Smooth muscle cell (in vitro differentiated cells): ENCODE measurements around the gene CCDC197. TPM values are rescaled to one million over a fixed set of nuclear protein-coding genes. Genes with fewer than 3 reads are reported as not detected.

Source experiments
- DNase-seq: peaks from one replicate; lab custom pipeline; 2025; ENCODE audit not compliant: unreplicated experiment; lab: John Stamatoyannopoulos, UW
- H2AFZ ChIP-seq: fragments of 200-600 bp; sonication (generic); 2 replicates; pipeline ENCODE4 v1.6.0; 2016; ENCODE audit warnings: antibody characterized with exemption, low read depth, mild to moderate bottlenecking
- H3F3A ChIP-seq: fragments of 200-600 bp; sonication (generic); 2 replicates; pipeline ENCODE4 v1.6.0; 2017; ENCODE audit warnings: antibody characterized with exemption, low read depth
- H3K27ac ChIP-seq: fragments of 200-600 bp; sonication (generic); 2 replicates; pipeline ENCODE4 v1.5.1; 2016; ENCODE audit warnings: low read depth, mild to moderate bottlenecking
- H3K27me3 ChIP-seq: fragments of 200-600 bp; sonication (generic); 2 replicates; pipeline ENCODE4 v1.6.1; 2016; ENCODE audit warnings: low read depth, mild to moderate bottlenecking
- H3K36me3 ChIP-seq: fragments of 200-600 bp; sonication (generic); 2 replicates; pipeline ENCODE4 v1.5.1; 2016; ENCODE audit warnings: low read depth
- H3K4me1 ChIP-seq: fragments of 200-600 bp; sonication (generic); 2 replicates; pipeline ENCODE4 v1.5.1; 2016; ENCODE audit warnings: low read depth
- H3K4me2 ChIP-seq: fragments of 200-600 bp; sonication (generic); 2 replicates; pipeline ENCODE4 v1.6.0; 2016; ENCODE audit warnings: mild to moderate bottlenecking
- H3K4me3 ChIP-seq: fragments of 200-600 bp; sonication (generic); 2 replicates; pipeline ENCODE4 v1.5.1; 2016; ENCODE audit warnings: mild to moderate bottlenecking
- H3K79me2 ChIP-seq: fragments of 200-600 bp; sonication (generic); 2 replicates; pipeline ENCODE4 v1.6.0; 2016; ENCODE audit warnings: low read depth, mild to moderate bottlenecking
- H3K9ac ChIP-seq: fragments of 200-600 bp; sonication (generic); 2 replicates; pipeline ENCODE4 v1.6.0; 2016; ENCODE audit warnings: low read depth
- H3K9me3 ChIP-seq: fragments of 200-600 bp; sonication (generic); replicated peaks from 2 replicates; pipeline ENCODE4 v1.5.1; 2016; ENCODE audit warnings: low read depth
- H4K20me1 ChIP-seq: fragments of 200-600 bp; sonication (generic); 2 replicates; pipeline ENCODE4 v1.6.0; 2016; ENCODE audit warnings: low read depth
- CTCF ChIP-seq: fragments of 200-600 bp; sonication (generic); IDR thresholded peaks from 2 replicates; pipeline ENCODE4 v1.5.1; 2017; ENCODE audit warnings: borderline replicate concordance, mild to moderate bottlenecking, antibody characterized with exemption; ENCODE audit not compliant: insufficient read depth, poor library complexity, severe bottlenecking
- WGBS: methylation state at CpG from one replicate; pipeline ENCODE4 v1.1.7; 2016; ENCODE audit warnings: low lambda C conversion rate; 5-methylcytosine and 5-hydroxymethylcytosine counted together
- polyA plus RNA-seq: library from polyadenylated mRNA; unstranded; fragments of >200 nt; fragmentation: Nextera tagmentation; extraction: Ambion mirVana; gene quantifications from 2 replicates; pipeline ENCODE4 v1.2.1, GENCODE V29; 2016
- total RNA-seq: library from RNA; depleted of rRNA; stranded (reverse); fragments of >200 nt; gene quantifications from 2 replicates; pipeline ENCODE4 v1.2.3, GENCODE V29; 2014

Gene CCDC197
- total and polyA plus RNA-seq, 2 experiments from 2014 or later, result not detected

GRCh38 chr14:94011795-94012194 lies 14.7 kb downstream of the CCDC197 start:
- WGBS, result 56% methylated on average over 2 of the region's 2 CpGs
- Histone ChIP-seq H3F3A (no peaks in the 10 kb centered on the region), H3K27ac (no peak overlapping the region), H4K20me1 (no peaks in the 10 kb centered on the region), H3K4me1 (no peaks in the 10 kb centered on the region), H3K9ac (no peak overlapping the region), H2AFZ (no peak overlapping the region), H3K79me2 (no peaks in the 10 kb centered on the region), H3K27me3 (no peaks in the 10 kb centered on the region), H3K9me3 (no peaks in the 10 kb centered on the region), H3K4me2 (no peak overlapping the region), H3K4me3 (no peak overlapping the region), H3K36me3 (no peaks in the 10 kb centered on the region)
- TF ChIP-seq CTCF, result no peak
- no peak for DNase-seq

GRCh38 chr14:94014382-94014781 lies 17.3 kb downstream of the CCDC197 start:
- no peak for TF ChIP-seq CTCF
- no peak for DNase-seq
- Histone ChIP-seq H3K4me1 (no peaks in the 10 kb centered on the region), H3K27ac (no peak overlapping the region), H2AFZ (no peak overlapping the region), H3K36me3 (no peaks in the 10 kb centered on the region), H4K20me1 (no peaks in the 10 kb centered on the region), H3K27me3 (no peaks in the 10 kb centered on the region), H3K4me2 (no peak overlapping the region), H3K79me2 (no peaks in the 10 kb centered on the region), H3K4me3 (no peak overlapping the region), H3K9ac (no peak overlapping the region), H3F3A (no peaks in the 10 kb centered on the region), H3K9me3 (no peaks in the 10 kb centered on the region)
- WGBS, result 90% methylated on average over 6 of the region's 6 CpGs

DNA sequence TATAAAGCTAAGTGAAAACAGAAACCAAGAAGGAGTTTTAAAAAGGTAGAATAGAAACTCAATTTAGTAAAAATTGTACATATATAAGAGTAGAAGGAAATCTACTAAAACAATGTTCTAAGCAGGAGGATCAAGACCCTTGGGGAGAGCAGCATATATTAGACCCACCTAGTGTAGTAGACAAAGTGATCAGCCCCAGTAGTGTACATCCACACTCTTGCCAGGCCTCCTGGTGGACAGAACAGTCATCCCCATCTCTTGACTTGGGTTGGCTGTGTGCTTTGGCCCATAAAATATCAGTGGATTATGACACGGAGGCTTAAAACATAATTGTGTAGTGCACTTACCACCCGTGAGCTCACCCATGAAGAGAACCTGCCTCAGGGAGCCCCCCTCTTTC lies 18.1 kb downstream of the CCDC197 start:
- 92% methylated on average over 2 of the region's 2 CpGs for WGBS
- no peaks in the 10 kb centered on the region for H3F3A ChIP-seq

More for the DNA sequence above, 18.1 kb downstream of the CCDC197 start:
- Histone ChIP-seq H3K4me1 (no peaks in the 10 kb centered on the region), H4K20me1 (no peaks in the 10 kb centered on the region), H3K9ac (no peak overlapping the region), H3K4me3 (no peak overlapping the region), H3K36me3 (no peaks in the 10 kb centered on the region), H3K27ac (no peak overlapping the region), H2AFZ (no peak overlapping the region), H3K4me2 (no peak overlapping the region), H3K27me3 (no peaks in the 10 kb centered on the region), H3K9me3 (no peaks in the 10 kb centered on the region), H3K79me2 (no peaks in the 10 kb centered on the region)
- DNase-seq, result no peak
- no peak for TF ChIP-seq CTCF
